ENCODE measurements around the gene COL4A5. TPM values are rescaled to one million over a fixed set of nuclear protein-coding genes. Genes with fewer than 3 reads are reported as not detected.

COL4A5 gene
- total and polyA plus RNA-seq, 2 experiments from 2014 or later = 28.6 to 99.0 TPM

- no peaks in the 10 kb centered on the region for H3K79me2 ChIP-seq
- H3K9me2 ChIP-seq (replicated peaks; ENCODE audit: insufficient read depth) = no peaks in the 10 kb centered on the region
- DNase-seq (ENCODE audit: low spot score) = no peak
- H3K36me3 ChIP-seq (replicated peaks; ENCODE audit: insufficient read depth, low read depth) = no peaks in the 10 kb centered on the region
- TF ChIP-seq EZH2 (IDR thresholded peaks at IDR 0.05; ENCODE audit: borderline replicate concordance) (no peak), CTCF (IDR thresholded peaks at IDR 0.05; ENCODE audit: poor library complexity) (no peak), EZH2phosphoT487 (IDR thresholded peaks at IDR 0.05; ENCODE audit: low read depth, severe bottlenecking, unreplicated experiment) (no peak)
- H3K4me3 ChIP-seq = no peak overlapping the region
- WGBS (ENCODE audit: low lambda C conversion rate, missing lambda C conversion rate) = 80% methylated on average over 6 of the region's 6 CpGs
- no peak overlapping the region for H2AFZ ChIP-seq
- no peaks in the 10 kb centered on the region for H4K20me1 ChIP-seq (ENCODE audit: insufficient read depth, poor library complexity, severe bottlenecking)
- no peak overlapping the region for H3K27ac ChIP-seq
- no peak overlapping the region for H3K4me2 ChIP-seq
- no peaks in the 10 kb centered on the region for H3K4me1 ChIP-seq (ENCODE audit: insufficient read depth)
- H3K9me3 ChIP-seq (ENCODE audit: low read depth) = peaks cover 13% of the 10 kb centered on the region
- H3K27me3 ChIP-seq = no peaks in the 10 kb centered on the region
Measured at GRCh38 chrX:108641589-108642272, 202.1 kb downstream of the COL4A5 start.

GRCh38 chrX:108642273-108642628, 202.6 kb downstream of the COL4A5 start:
- Histone ChIP-seq H3K9me2 (replicated peaks; ENCODE audit: insufficient read depth) (no peaks in the 10 kb centered on the region), H4K20me1 (ENCODE audit: insufficient read depth, poor library complexity, severe bottlenecking) (no peaks in the 10 kb centered on the region), H3K4me2 (no peak overlapping the region), H3K27ac (no peak overlapping the region), H3K9me3 (ENCODE audit: low read depth) (peaks cover 13% of the 10 kb centered on the region), H3K27me3 (no peaks in the 10 kb centered on the region), H2AFZ (no peak overlapping the region), H3K4me3 (no peak overlapping the region), H3K79me2 (no peaks in the 10 kb centered on the region), H3K36me3 (replicated peaks; ENCODE audit: insufficient read depth, low read depth) (no peaks in the 10 kb centered on the region), H3K4me1 (ENCODE audit: insufficient read depth) (no peaks in the 10 kb centered on the region)
- WGBS (ENCODE audit: low lambda C conversion rate, missing lambda C conversion rate) = 94% methylated on average over 1 of the region's 1 CpG
- TF ChIP-seq EZH2phosphoT487 (IDR thresholded peaks at IDR 0.05; ENCODE audit: low read depth, severe bottlenecking, unreplicated experiment) (no peak), EZH2 (IDR thresholded peaks at IDR 0.05; ENCODE audit: borderline replicate concordance) (no peak), CTCF (IDR thresholded peaks at IDR 0.05; ENCODE audit: poor library complexity) (no peak)
- DNase-seq (ENCODE audit: low spot score) = no peak

GRCh38 chrX:108664701-108665100, 225.1 kb downstream of the COL4A5 start:
- no peaks in the 10 kb centered on the region for H3K79me2 ChIP-seq
- H3K36me3 ChIP-seq (replicated peaks; ENCODE audit: insufficient read depth, low read depth) = no peaks in the 10 kb centered on the region
- peaks cover 4% of the 10 kb centered on the region for H3K9me2 ChIP-seq (replicated peaks; ENCODE audit: insufficient read depth)
- no peak overlapping the region for H3K4me2 ChIP-seq
- H3K4me1 ChIP-seq (ENCODE audit: insufficient read depth) = no peaks in the 10 kb centered on the region
- H3K4me3 ChIP-seq = no peak overlapping the region
- no peak for DNase-seq (ENCODE audit: low spot score)
- TF ChIP-seq EZH2 (IDR thresholded peaks at IDR 0.05; ENCODE audit: borderline replicate concordance) = no peak
- no peak for TF ChIP-seq EZH2phosphoT487 (IDR thresholded peaks at IDR 0.05; ENCODE audit: low read depth, severe bottlenecking, unreplicated experiment)
- TF ChIP-seq CTCF (IDR thresholded peaks at IDR 0.05; ENCODE audit: poor library complexity) = no peak
- 90% methylated on average over 3 of the region's 3 CpGs for WGBS (ENCODE audit: low lambda C conversion rate, missing lambda C conversion rate)
- no peaks in the 10 kb centered on the region for H4K20me1 ChIP-seq (ENCODE audit: insufficient read depth, poor library complexity, severe bottlenecking)
- no peak overlapping the region for H3K27ac ChIP-seq
- H2AFZ ChIP-seq = no peak overlapping the region
- H3K9me3 ChIP-seq (ENCODE audit: low read depth) = no peaks in the 10 kb centered on the region
- no peaks in the 10 kb centered on the region for H3K27me3 ChIP-seq
